HL-60/S4 treated with phorbol 12-myristate 13-acetate at 8.2 ng/mL for 4 days and 3 days (cell line): Measurements from ENCODE around the gene SLC7A11.

Source experiments
- in situ Hi-C: fragments of 300-500 bp; cut with MboI; formaldehyde crosslinking; loops from 2 replicates; pipeline ENCODE4 v1.15.0; 2022; ENCODE audit warnings: low sequenced_read_pairs

SLC7A11 gene

GRCh38 chr4:138174981-138175794 lies 67.0 kb downstream of the SLC7A11 start:
- in situ Hi-C loops = no loop called here

- in situ Hi-C loops = no loop called here
Measured at GRCh38 chr4:138164208-138164607, 77.9 kb downstream of the SLC7A11 start.

- in situ Hi-C loops = no loop called here
Measured at GRCh38 chr4:138163171-138163570, 79.0 kb downstream of the SLC7A11 start.

GRCh38 chr4:138162259-138162658 lies 79.9 kb downstream of the SLC7A11 start:
- in situ Hi-C loops = no loop called here

GRCh38 chr4:138161351-138161750 lies 80.8 kb downstream of the SLC7A11 start:
- in situ Hi-C loops = no loop called here

GRCh38 chr4:138158746-138159297 lies 83.3 kb downstream of the SLC7A11 start:
- in situ Hi-C loops = no loop called here

GRCh38 chr4:138140879-138141278 lies 101.3 kb downstream of the SLC7A11 start:
- in situ Hi-C loops = no loop called here

- in situ Hi-C loops = no loop called here
Measured at GRCh38 chr4:138138774-138139173, 103.4 kb downstream of the SLC7A11 start.

- in situ Hi-C loops = no loop called here
Measured at GRCh38 chr4:138135610-138136009, 106.5 kb downstream of the SLC7A11 start.

- in situ Hi-C loops = no loop called here
Measured at GRCh38 chr4:138118270-138118669, 123.9 kb downstream of the SLC7A11 start.

GRCh38 chr4:138115053-138115452 lies 127.1 kb downstream of the SLC7A11 start:
- in situ Hi-C loops = no loop called here

- in situ Hi-C loops = no loop called here
Measured at GRCh38 chr4:138114434-138114833, 127.7 kb downstream of the SLC7A11 start.
